H9 (cell line): ENCODE data around the gene BSN. TPM values are rescaled to one million over a fixed set of nuclear protein-coding genes. Genes with fewer than 3 reads are reported as not detected.

Experiments used
- DNase-seq: peaks from one replicate; pipeline ENCODE4 v3.0.0-alpha.2; 2017
- H2AFZ ChIP-seq: one replicate; pipeline ENCODE4 v1.6.1; 2013; ENCODE audit warnings: mild to moderate bottlenecking, low read length, control low read depth, moderate library complexity
- H2AK5ac ChIP-seq: 2 replicates; pipeline ENCODE4 v1.6.1; 2013; ENCODE audit warnings: low read length, control low read depth, mixed read lengths; ENCODE audit not compliant: insufficient read length
- H2BK120ac ChIP-seq: one replicate; pipeline ENCODE4 v1.6.1; 2013; ENCODE audit warnings: low read depth, mild to moderate bottlenecking, low read length, control low read depth, inconsistent platforms; ENCODE audit not compliant: poor library complexity, severe bottlenecking
- H2BK12ac ChIP-seq: 2 replicates; pipeline ENCODE4 v1.6.1; 2013; ENCODE audit warnings: low read length, control low read depth, mixed read lengths, low read depth; ENCODE audit not compliant: insufficient read length
- H2BK15ac ChIP-seq: 2 replicates; pipeline ENCODE4 v1.6.1; 2013; ENCODE audit warnings: low read depth, low read length, control low read depth
- H2BK20ac ChIP-seq: one replicate; pipeline ENCODE4 v1.6.1; 2013; ENCODE audit warnings: low read depth, mild to moderate bottlenecking, low read length, control low read depth, inconsistent platforms; ENCODE audit not compliant: poor library complexity, severe bottlenecking
- H2BK5ac ChIP-seq: 2 replicates; pipeline ENCODE4 v1.6.1; 2013; ENCODE audit warnings: low read length, control low read depth, mixed read lengths; ENCODE audit not compliant: insufficient read length
- H3K14ac ChIP-seq: 2 replicates; pipeline ENCODE4 v1.6.1; 2013; ENCODE audit warnings: low read length, control low read depth; ENCODE audit not compliant: insufficient read depth
- H3K18ac ChIP-seq: 2 replicates; pipeline ENCODE4 v1.6.1; 2013; ENCODE audit warnings: low read depth, mild to moderate bottlenecking, mixed read lengths, low read length, control low read depth; ENCODE audit not compliant: insufficient read length
- H3K23ac ChIP-seq: 2 replicates; pipeline ENCODE4 v1.6.1; 2013; ENCODE audit warnings: low read length, control low read depth, mixed read lengths, low read depth; ENCODE audit not compliant: insufficient read length
- H3K23me2 ChIP-seq: 2 replicates; pipeline ENCODE4 v1.6.1; 2013; ENCODE audit warnings: low read depth, mild to moderate bottlenecking, mixed read lengths, low read length, control low read depth; ENCODE audit not compliant: insufficient read length, poor library complexity, severe bottlenecking
- H3K27ac ChIP-seq: 2 replicates; pipeline ENCODE4 v1.5.1; 2013; ENCODE audit warnings: low read length, control low read depth, mixed read lengths, low read depth; ENCODE audit not compliant: insufficient read length
- H3K27me3 ChIP-seq: 2 replicates; pipeline ENCODE4 v1.6.1; 2013; ENCODE audit warnings: low read length, control low read depth, inconsistent platforms; ENCODE audit not compliant: insufficient read depth
- H3K4ac ChIP-seq: 2 replicates; pipeline ENCODE4 v1.6.1; 2013; ENCODE audit warnings: low read depth, mild to moderate bottlenecking, control low read depth, inconsistent platforms, low read length, moderate library complexity
- H3K4me1 ChIP-seq: 2 replicates; pipeline ENCODE4 v1.6.1; 2013; ENCODE audit warnings: low read length, control low read depth, inconsistent platforms; ENCODE audit not compliant: insufficient read depth
- H3K4me2 ChIP-seq: 2 replicates; pipeline ENCODE4 v1.6.1; 2013; ENCODE audit warnings: low read length, control low read depth, mixed read lengths; ENCODE audit not compliant: insufficient read length, insufficient read depth
- H3K56ac ChIP-seq: 2 replicates; pipeline ENCODE4 v1.6.1; 2013; ENCODE audit warnings: low read depth, mild to moderate bottlenecking, mixed read lengths, low read length, control low read depth; ENCODE audit not compliant: insufficient read length
- H3K79me1 ChIP-seq: 2 replicates; pipeline ENCODE4 v1.6.1; 2013; ENCODE audit warnings: low read depth, mild to moderate bottlenecking, moderate library complexity, low read length, control low read depth, inconsistent platforms; ENCODE audit not compliant: insufficient read depth, poor library complexity, severe bottlenecking
- H3K79me2 ChIP-seq: 2 replicates; pipeline ENCODE4 v1.6.1; 2013; ENCODE audit warnings: low read length, control low read depth, inconsistent platforms; ENCODE audit not compliant: insufficient read depth
- H3K9ac ChIP-seq: 2 replicates; pipeline ENCODE4 v1.6.1; 2013; ENCODE audit warnings: low read length, control low read depth, mixed read lengths; ENCODE audit not compliant: insufficient read length; ENCODE audit errors: extremely low read depth
- H3K9me3 ChIP-seq: one replicate; pipeline ENCODE4 v1.6.1; 2013; ENCODE audit warnings: low read depth, low read length, inconsistent platforms; ENCODE audit not compliant: control insufficient read depth
- H3T11ph ChIP-seq: one replicate; pipeline ENCODE4 v1.6.1; 2013; ENCODE audit warnings: mild to moderate bottlenecking, low read length, control low read depth, inconsistent platforms
- H4K20me1 ChIP-seq: one replicate; pipeline ENCODE4 v1.6.1; 2013; ENCODE audit not compliant: control insufficient read depth, insufficient read length, insufficient read depth
- H4K5ac ChIP-seq: 2 replicates; pipeline ENCODE4 v1.6.1; 2013; ENCODE audit warnings: low read depth, mild to moderate bottlenecking, mixed read lengths, low read length, control low read depth; ENCODE audit not compliant: insufficient read length
- H4K8ac ChIP-seq: replicated peaks from 2 replicates; pipeline ENCODE4 v1.6.1; 2013; ENCODE audit warnings: low read length, control low read depth, mixed read lengths, low read depth; ENCODE audit not compliant: insufficient read length
- H4K91ac ChIP-seq: 2 replicates; pipeline ENCODE4 v1.6.1; 2013; ENCODE audit warnings: low read depth, mild to moderate bottlenecking, moderate library complexity, mixed read lengths, low read length, control low read depth; ENCODE audit not compliant: insufficient read length
- H3K27ac Mint-ChIP-seq, 3 experiments: 2 replicates in 2 of 3; 3 replicates in 1 of 3; pipeline ENCODE4 v1.8.0; 2020 to 2021; ENCODE audit warnings: mixed read lengths in 3 of 3, mild to moderate bottlenecking in 1 of 3, moderate library complexity in 1 of 3
- H3K27me3 Mint-ChIP-seq: 2 replicates; pipeline ENCODE4 v1.8.0; 2021; ENCODE audit warnings: low read depth, mild to moderate bottlenecking, moderate library complexity, mixed read lengths
- H3K36me3 Mint-ChIP-seq, 3 experiments: 2 replicates in 2 of 3; 3 replicates in 1 of 3; pipeline ENCODE4 v1.8.0; 2020 to 2021; ENCODE audit warnings: low read depth in 3 of 3, mixed read lengths in 3 of 3; ENCODE audit not compliant: insufficient read depth in 1 of 3
- H3K4me1 Mint-ChIP-seq, 2 experiments: 2 replicates each; pipeline ENCODE4 v1.8.0; 2020; ENCODE audit warnings: mixed read lengths in 2 of 2
- H3K4me3 Mint-ChIP-seq, 2 experiments: 2 replicates in 1 of 2; 3 replicates in 1 of 2; pipeline ENCODE4 v1.8.0; 2020 to 2021; ENCODE audit warnings: mild to moderate bottlenecking in 2 of 2, mixed read lengths in 2 of 2, moderate library complexity in 1 of 2
- H3K9me3 Mint-ChIP-seq, 2 experiments: 2 replicates in 1 of 2; 3 replicates in 1 of 2; pipeline ENCODE4 v1.8.0; 2020; ENCODE audit warnings: mild to moderate bottlenecking in 2 of 2, mixed read lengths in 2 of 2, moderate library complexity in 1 of 2
- CTCF ChIP-seq: fragments of 200-600 bp; sonication (generic); conservative IDR thresholded peaks from 3 replicates; pipeline ENCODE4 v1.8.0; 2021; ENCODE audit warnings: antibody characterized with exemption, mild to moderate bottlenecking
- WGBS: extraction: QIAGEN DNeasy Blood & Tissue Kit; methylation state at CpG from one replicate; pipeline ENCODE4 v1.1.7; 2013; ENCODE audit warnings: missing lambda C conversion rate, low lambda C conversion rate, mixed read lengths; ENCODE audit not compliant: insufficient read length; ENCODE audit errors: extremely low coverage; 5-methylcytosine and 5-hydroxymethylcytosine counted together
- total RNA-seq: library from RNA; stranded (reverse); gene quantifications from 2 replicates; pipeline ENCODE4 v1.2.1, GENCODE V29; 2021

BSN gene
- total RNA-seq, 1 experiment from 2014 or later = 2.4 TPM

GRCh38 chr3:49566312-49566711, 12.0 kb downstream of the BSN start:
- H2BK12ac ChIP-seq = no peak overlapping the region
- H2BK120ac ChIP-seq = no peak overlapping the region
- H3K4ac ChIP-seq = no peak overlapping the region
- H3K4me3 Mint-ChIP-seq = no peak overlapping the region; a peak in 1 of 5 replicates
- H3K4me1 ChIP-seq = no peaks in the 10 kb centered on the region; the same call in 1 of the 2 replicates
- H2AFZ ChIP-seq = no peak overlapping the region
- no peaks in the 10 kb centered on the region for H4K20me1 ChIP-seq
- H3K27me3 ChIP-seq = no peaks in the 10 kb centered on the region
- H2BK5ac ChIP-seq = no peak overlapping the region
- no peaks in the 10 kb centered on the region for H3K36me3 Mint-ChIP-seq
- WGBS = no CpG with 5 or more reads among the region's 2 CpGs
- H4K91ac ChIP-seq = no peak overlapping the region
- no peak overlapping the region for H3T11ph ChIP-seq
- no peak overlapping the region for H4K8ac ChIP-seq
- H3K27me3 Mint-ChIP-seq = no peaks in the 10 kb centered on the region
- H3K23me2 ChIP-seq = no peaks in the 10 kb centered on the region
- no peaks in the 10 kb centered on the region; a peak in 1 of 5 replicates for H3K9me3 Mint-ChIP-seq
- H4K5ac ChIP-seq = no peak overlapping the region
- H3K23ac ChIP-seq = no peak overlapping the region
- H3K9me3 ChIP-seq = no peaks in the 10 kb centered on the region
- H3K4me2 ChIP-seq = no peak overlapping the region
- H3K18ac ChIP-seq = no peak overlapping the region
- H2BK15ac ChIP-seq = no peak overlapping the region
- TF ChIP-seq CTCF = peak; percentile 71
- no peak overlapping the region for H2AK5ac ChIP-seq
- no peak overlapping the region for H2BK20ac ChIP-seq
- H3K4me1 Mint-ChIP-seq = peaks cover 13 to 19% of the 10 kb centered on the region in 2 experiments
- no peak overlapping the region for H3K14ac ChIP-seq
- no peak overlapping the region for H3K9ac ChIP-seq
- H3K79me1 ChIP-seq = no peaks in the 10 kb centered on the region
- no peaks in the 10 kb centered on the region for H3K79me2 ChIP-seq
- H3K27ac ChIP-seq = no peak overlapping the region
- H3K56ac ChIP-seq = no peak overlapping the region
- no peak for DNase-seq
- no peak overlapping the region for H3K27ac Mint-ChIP-seq
